Ovary (tissue), 3 donors: Measurements from ENCODE around the gene CDC37.
"Not testable (repeated sequence)": the region's sequence is repeated elsewhere in the genome, so short reads cannot be mapped to it uniquely, and the experiment has no call there.

Experiments
- CTCF ChIP-seq, 3 donors: fragments of 450-650 bp in 2 of 3; fragments of 200-600 bp in 1 of 3; IDR thresholded peaks; one replicate each; pipeline versions ENCODE4 v1.5.1 to v1.8.0; 2016 to 2022; ENCODE audit warnings: antibody characterized with exemption in 3 of 3, mild to moderate bottlenecking in 1 of 3
- EP300 ChIP-seq: sonication (generic); formaldehyde crosslinking; IDR thresholded peaks from one replicate; pipeline ENCODE4 v1.6.1; 2017; ENCODE audit warnings: antibody characterized with exemption
- donor health status: DM: no; HTN: no; CAD: no.

DNA sequence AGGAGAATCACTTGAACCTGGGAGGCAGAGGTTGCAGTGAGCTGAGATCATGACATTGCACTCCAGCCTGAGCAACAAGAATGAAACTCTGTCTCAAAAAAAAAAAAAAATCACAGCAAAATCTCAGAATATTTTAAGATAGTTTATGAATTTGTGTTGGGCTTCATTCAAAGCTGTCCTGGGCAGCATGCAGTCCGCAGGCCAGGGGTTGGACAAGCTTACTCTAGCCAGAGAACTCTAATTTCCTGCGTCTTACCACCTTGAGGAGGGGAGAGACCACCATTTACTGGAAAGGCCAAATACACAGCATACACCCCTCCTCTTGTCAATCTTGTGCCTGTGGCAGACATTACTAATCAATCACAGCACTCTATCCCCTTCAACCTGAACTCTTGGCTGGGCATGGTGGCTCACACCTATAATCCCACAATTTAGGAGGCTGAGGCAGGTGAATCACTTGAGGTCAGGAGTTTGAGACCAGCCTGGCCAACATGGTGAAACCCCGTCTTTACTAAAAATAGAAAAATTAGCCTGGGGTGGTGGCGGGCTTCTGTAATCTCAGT is 36.3 kb downstream of the CDC37 start:
- not testable (repeated sequence) for TF ChIP-seq EP300; CTCF (IDR thresholded peaks at IDR 0.05)
